ENCODE measurements around the gene CYP2A13. TPM values are rescaled to one million over a fixed set of nuclear protein-coding genes. Genes with fewer than 3 reads are reported as not detected.

CYP2A13 gene
- total RNA-seq, 1 experiment from 2014 or later = not detected

GRCh38 chr19:41083516-41083915 lies 4.7 kb upstream of the CYP2A13 start:
- ATAC-seq (no peak), DNase-seq (ENCODE audit: low read depth, low spot score) (no peak)
- Histone ChIP-seq H3K36me3 (ENCODE audit: control insufficient read depth, insufficient read depth, low read length) (no peaks in the 10 kb centered on the region), H3K27ac (ENCODE audit: low read length) (no peak overlapping the region), H3K4me3 (ENCODE audit: low read depth in 2 of 2, low read length in 2 of 2) (no peak overlapping the region), H3K9me3 (ENCODE audit: control insufficient read depth, insufficient read depth, low read depth, low read length) (no peaks in the 10 kb centered on the region), H3K4me1 (ENCODE audit: control insufficient read depth, insufficient read depth, low read length) (no peaks in the 10 kb centered on the region), H3K27me3 (ENCODE audit: control insufficient read depth, insufficient read depth, low read length) (no peaks in the 10 kb centered on the region)
- CTCF ChIA-PET = no interaction called here
- POLR2A ChIA-PET = no interaction called here
- no TSS peak for BruUV-seq (replicated peaks)
- no peak for TF ChIP-seq CTCF (IDR thresholded peaks at IDR 0.05)
- no peak for TF ChIP-seq TCF7L2 (IDR thresholded peaks at IDR 0.05; ENCODE audit: low read depth, low read length)
- in situ Hi-C loops (cut with HindIII; ENCODE audit: low pct_unique_long_range_greater_than_20kb, low sequenced_read_pairs) = no loop called here
- intact Hi-C loops (cut with micrococcal nuclease; ENCODE audit: unreplicated experiment) = no loop called here

- Histone ChIP-seq H3K4me1 (ENCODE audit: control insufficient read depth, insufficient read depth, low read length) (no peaks in the 10 kb centered on the region), H3K4me3 (ENCODE audit: low read depth in 2 of 2, low read length in 2 of 2) (no peak overlapping the region), H3K36me3 (ENCODE audit: control insufficient read depth, insufficient read depth, low read length) (no peaks in the 10 kb centered on the region), H3K27me3 (ENCODE audit: control insufficient read depth, insufficient read depth, low read length) (no peaks in the 10 kb centered on the region), H3K9me3 (ENCODE audit: control insufficient read depth, insufficient read depth, low read depth, low read length) (no peaks in the 10 kb centered on the region), H3K27ac (ENCODE audit: low read length) (no peak overlapping the region)
- ATAC-seq (no peak), DNase-seq (ENCODE audit: low read depth, low spot score) (no peak)
- TF ChIP-seq REST (IDR thresholded peaks at IDR 0.05; ENCODE audit: insufficient read depth in 1 of 2, low read depth in 2 of 2, low read length in 1 of 2) (no peak), SIN3A (IDR thresholded peaks at IDR 0.05; ENCODE audit: borderline replicate concordance, insufficient read depth, low read depth, low read length) (no peak), POLR2AphosphoS5 (IDR thresholded peaks at IDR 0.05; ENCODE audit: low read depth, low read length) (no peak), CTCF (IDR thresholded peaks at IDR 0.05) (no peak), TCF7L2 (IDR thresholded peaks at IDR 0.05; ENCODE audit: low read depth, low read length) (no peak)
- in situ Hi-C loops (cut with HindIII; ENCODE audit: low pct_unique_long_range_greater_than_20kb, low sequenced_read_pairs) (no loop called here), intact Hi-C loops (cut with micrococcal nuclease; ENCODE audit: unreplicated experiment) (no loop called here)
- BruUV-seq (replicated peaks) = no TSS peak
- ChIA-PET CTCF (no interaction called here), POLR2A (no interaction called here)
Observed at GRCh38 chr19:41085748-41086415, 2.4 kb upstream of the CYP2A13 start.
